ENCODE data around the gene REEP2. TPM values are rescaled to one million over a fixed set of nuclear protein-coding genes. Genes with fewer than 3 reads are reported as not detected.
A peak's percentile ranks its signal among the peaks of the same experiment; 100 is the strongest.

Gene REEP2
- total RNA-seq, 3 donors from 2014 or later (not counting 1 experiment from before 2014, with no cell fraction given): 0.28 to 0.79 (median 0.66) TPM

DNA sequence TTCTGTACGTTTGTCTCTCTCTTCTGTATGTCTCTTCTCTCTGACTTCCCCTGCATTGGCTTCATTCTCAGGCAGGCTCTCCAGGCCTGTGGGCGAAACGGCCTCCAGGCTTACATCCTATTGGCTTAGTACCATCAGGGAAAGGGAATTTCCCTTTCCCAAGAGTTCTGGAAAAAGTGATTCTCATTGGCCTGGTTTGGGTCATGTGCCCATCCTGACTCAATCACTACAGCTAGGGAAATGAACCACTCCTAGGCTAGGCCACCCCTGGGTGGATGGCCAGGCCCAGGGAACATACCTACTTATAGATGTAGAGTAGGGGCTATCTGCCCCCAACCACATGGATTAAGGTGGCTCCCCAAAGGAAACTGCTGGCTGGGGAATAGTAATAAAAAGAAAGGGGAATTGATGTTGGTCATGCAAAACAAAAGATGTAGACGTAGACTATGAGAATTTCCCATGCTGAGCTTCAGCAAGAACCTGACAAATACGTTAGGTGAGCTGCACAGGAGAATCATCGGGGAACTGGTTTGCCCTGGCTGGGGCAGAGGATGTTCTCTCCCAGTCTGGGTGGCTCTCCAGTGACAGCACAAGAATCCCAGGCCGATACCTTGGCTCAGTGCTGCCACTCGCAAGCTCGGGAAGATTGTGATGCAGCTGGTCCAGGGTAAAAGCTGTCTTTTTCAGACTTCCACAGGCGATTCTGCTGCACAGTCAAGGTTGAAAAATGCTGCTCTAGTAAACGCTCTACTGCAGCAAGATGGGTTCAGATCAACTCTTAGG, 22.7 kb downstream of the REEP2 start:
- H3K27ac Mint-ChIP-seq: peak overlapping the region; percentile 98

DNA sequence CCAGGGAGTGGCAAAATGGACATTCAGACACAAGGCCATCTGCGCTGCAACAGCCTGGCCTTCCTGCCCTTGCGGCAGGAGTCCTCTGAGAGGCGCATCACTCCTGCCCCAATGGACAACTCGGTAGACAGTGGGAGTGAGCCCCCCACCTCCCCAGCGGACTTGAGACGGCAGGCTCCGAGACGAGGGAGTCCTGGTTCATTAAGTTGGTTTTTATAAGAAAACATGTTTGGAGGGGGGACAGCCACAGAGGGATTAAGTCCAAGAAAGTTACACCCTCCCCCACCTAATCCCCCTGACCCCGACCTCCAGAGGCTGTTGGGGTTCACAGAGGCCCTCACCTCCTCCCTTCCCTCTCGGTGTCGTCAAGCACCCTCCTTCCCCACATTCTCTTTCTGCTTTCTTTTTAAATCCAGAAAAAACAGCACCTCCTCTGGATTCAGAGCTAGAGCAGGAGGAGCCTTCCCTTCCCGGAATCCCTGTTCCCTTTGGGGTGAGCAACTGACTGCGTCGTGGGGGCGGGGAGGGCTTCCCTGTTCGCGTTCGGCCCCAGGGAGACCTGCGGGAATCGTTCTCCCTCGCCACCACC, 24.7 kb downstream of the REEP2 start:
- no peaks in the 10 kb centered on the region for H3K27me3 ChIP-seq (ENCODE audit: control insufficient read depth, insufficient read depth, low read length)
- Mint-ChIP-seq H3K36me3 (no peaks in the 10 kb centered on the region), H3K4me1 (peaks cover 33 to 57% of the 10 kb centered on the region in 2 donors), H3K9me3 (no peaks in the 10 kb centered on the region), H3K27me3 (ENCODE audit: low read depth in 2 of 2) (no peaks in the 10 kb centered on the region), H3K4me3 (peak overlapping the region; percentile 93), H3K27ac (peak overlapping the region; percentile 93 to 95)
- 21% methylated on average over 15 of the region's 21 CpGs for WGBS (ENCODE audit: insufficient coverage)
- intact Hi-C loops (cut with micrococcal nuclease): loop anchor here (1.0 to 2.0 kb wide), 3 partner anchors 39 to 112 kb away; partner anchors contain the start of genes ETF1 and HSPA9
- TF ChIP-seq, protein P1, sequence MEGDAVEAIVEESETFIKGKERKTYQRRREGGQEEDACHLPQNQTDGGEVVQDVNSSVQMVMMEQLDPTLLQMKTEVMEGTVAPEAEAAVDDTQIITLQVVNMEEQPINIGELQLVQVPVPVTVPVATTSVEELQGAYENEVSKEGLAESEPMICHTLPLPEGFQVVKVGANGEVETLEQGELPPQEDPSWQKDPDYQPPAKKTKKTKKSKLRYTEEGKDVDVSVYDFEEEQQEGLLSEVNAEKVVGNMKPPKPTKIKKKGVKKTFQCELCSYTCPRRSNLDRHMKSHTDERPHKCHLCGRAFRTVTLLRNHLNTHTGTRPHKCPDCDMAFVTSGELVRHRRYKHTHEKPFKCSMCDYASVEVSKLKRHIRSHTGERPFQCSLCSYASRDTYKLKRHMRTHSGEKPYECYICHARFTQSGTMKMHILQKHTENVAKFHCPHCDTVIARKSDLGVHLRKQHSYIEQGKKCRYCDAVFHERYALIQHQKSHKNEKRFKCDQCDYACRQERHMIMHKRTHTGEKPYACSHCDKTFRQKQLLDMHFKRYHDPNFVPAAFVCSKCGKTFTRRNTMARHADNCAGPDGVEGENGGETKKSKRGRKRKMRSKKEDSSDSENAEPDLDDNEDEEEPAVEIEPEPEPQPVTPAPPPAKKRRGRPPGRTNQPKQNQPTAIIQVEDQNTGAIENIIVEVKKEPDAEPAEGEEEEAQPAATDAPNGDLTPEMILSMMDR (IDR thresholded peaks at IDR 0.05): no peak
- ATAC-seq (no peak), DNase-seq (no peak)
- H3K36me3 ChIP-seq (ENCODE audit: control insufficient read depth, insufficient read depth, low read length): no peaks in the 10 kb centered on the region
- H3K4me1 ChIP-seq (ENCODE audit: control insufficient read depth, insufficient read depth, low read length): peaks cover 53% of the 10 kb centered on the region
- peak overlapping the region; percentile 97 for H3K27ac ChIP-seq (ENCODE audit: low read length)
- H3K9me3 ChIP-seq (ENCODE audit: control insufficient read depth, insufficient read depth, low read length): no peaks in the 10 kb centered on the region
- H3K4me3 ChIP-seq (ENCODE audit: low read length): peak overlapping the region; percentile 83

More for the DNA sequence above, 22.7 kb downstream of the REEP2 start:
- no peak overlapping the region for H3K27ac ChIP-seq (ENCODE audit: low read length)
- H3K9me3 ChIP-seq (ENCODE audit: control insufficient read depth, insufficient read depth, low read length): no peaks in the 10 kb centered on the region
- H3K9me3 Mint-ChIP-seq: no peaks in the 10 kb centered on the region
- H3K36me3 ChIP-seq (ENCODE audit: control insufficient read depth, insufficient read depth, low read length): no peaks in the 10 kb centered on the region
- peaks cover 54% of the 10 kb centered on the region for H3K4me1 ChIP-seq (ENCODE audit: control insufficient read depth, insufficient read depth, low read length)
- TF ChIP-seq, protein P1 (IDR thresholded peaks at IDR 0.05): no peak
- no peaks in the 10 kb centered on the region for H3K27me3 ChIP-seq (ENCODE audit: control insufficient read depth, insufficient read depth, low read length)
- intact Hi-C loops (cut with micrococcal nuclease): no loop called here
- peaks cover 34 to 54% of the 10 kb centered on the region in 2 donors for H3K4me1 Mint-ChIP-seq
- ATAC-seq (no peak), DNase-seq (no peak)
- 96% methylated on average over 11 of the region's 11 CpGs for WGBS (ENCODE audit: insufficient coverage)
- peak overlapping the region; percentile 19 for H3K4me3 Mint-ChIP-seq
- H3K27me3 Mint-ChIP-seq (ENCODE audit: low read depth in 2 of 2): no peaks in the 10 kb centered on the region
- no peak overlapping the region for H3K4me3 ChIP-seq (ENCODE audit: low read length)
- H3K36me3 Mint-ChIP-seq: no peaks in the 10 kb centered on the region

DNA sequence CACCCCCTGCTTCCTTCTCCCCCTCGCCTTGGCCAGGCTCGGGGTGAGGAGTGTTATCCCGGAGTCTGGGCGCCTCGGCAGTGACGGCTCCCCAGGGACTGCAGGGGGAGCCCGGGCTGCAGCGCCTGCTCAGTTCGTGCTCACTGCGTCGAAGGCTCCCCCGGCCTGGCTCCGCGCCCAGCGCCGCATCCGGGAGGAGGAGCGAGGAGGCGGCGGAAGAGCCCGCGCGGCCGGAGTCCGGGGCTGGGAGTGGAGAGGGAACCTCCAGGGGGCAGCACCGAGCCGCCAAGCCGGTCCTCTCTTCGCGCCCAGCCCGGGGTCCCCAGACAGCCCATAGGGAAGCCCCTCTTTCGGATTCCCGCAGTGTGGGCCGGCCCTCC, 25.1 kb downstream of the REEP2 start:
- ATAC-seq: peak; percentile 52 to 79 (median 57)
- H3K4me1 ChIP-seq (ENCODE audit: control insufficient read depth, insufficient read depth, low read length): peaks cover 48% of the 10 kb centered on the region
- Mint-ChIP-seq H3K27me3 (ENCODE audit: low read depth in 2 of 2) (no peaks in the 10 kb centered on the region), H3K9me3 (no peaks in the 10 kb centered on the region), H3K36me3 (no peaks in the 10 kb centered on the region), H3K27ac (peak overlapping the region; percentile 93 to 95), H3K4me1 (peaks cover 30 to 53% of the 10 kb centered on the region in 2 donors), H3K4me3 (peak overlapping the region; percentile 93)
- peak; percentile 95 to 98 for DNase-seq
- peak overlapping the region; percentile 97 for H3K27ac ChIP-seq (ENCODE audit: low read length)
- no peaks in the 10 kb centered on the region for H3K27me3 ChIP-seq (ENCODE audit: control insufficient read depth, insufficient read depth, low read length)
- intact Hi-C loops (cut with micrococcal nuclease): loop anchor here (1.0 to 2.0 kb wide), 3 partner anchors 39 to 111 kb away; partner anchors contain the start of genes ETF1 and HSPA9
- H3K9me3 ChIP-seq (ENCODE audit: control insufficient read depth, insufficient read depth, low read length): no peaks in the 10 kb centered on the region
- TF ChIP-seq, protein P1 (IDR thresholded peaks at IDR 0.05): peak; percentile 99
- WGBS (ENCODE audit: insufficient coverage): under 1% methylated on average over 34 of the region's 34 CpGs
- no peaks in the 10 kb centered on the region for H3K36me3 ChIP-seq (ENCODE audit: control insufficient read depth, insufficient read depth, low read length)
- H3K4me3 ChIP-seq (ENCODE audit: low read length): peak overlapping the region; percentile 83

All from natural killer cell (primary cell).